B cell (primary cell): ENCODE measurements around the gene BEGAIN. TPM values are rescaled to one million over a fixed set of nuclear protein-coding genes. Genes with fewer than 3 reads are reported as not detected.

Source experiments
- ATAC-seq: fragments of 200-7000 bp; cut with Tn5 transposase; one replicate; pipeline ENCODE4 v1.10.0; 2021; ENCODE audit warnings: low read depth, mild to moderate bottlenecking, moderate number of reproducible peaks, moderate library complexity
- CTCF ChIA-PET: fragments of 350-600 bp; sonication (Branson Sonifier 250); formaldehyde crosslinking; loops from one replicate; lab custom pipeline; 2021; ENCODE audit warnings: antibody characterized with exemption, inconsistent platforms; lab: Charles Lee
- POLR2A ChIA-PET: fragments of 350-600 bp; sonication (Branson Sonifier 250); formaldehyde crosslinking; loops from one replicate; lab custom pipeline; 2021; ENCODE audit warnings: antibody characterized with exemption; lab: Charles Lee
- DNase-seq: peaks from one replicate; pipeline ENCODE4 v3.0.0; 2013
- H2AFZ ChIP-seq: 2 replicates; pipeline ENCODE4 v1.6.1; 2012; ENCODE audit warnings: mild to moderate bottlenecking, low read depth, low read length; ENCODE audit not compliant: insufficient read depth, poor library complexity, severe bottlenecking
- H3K27ac ChIP-seq, 2 donors: 1 replicate in 1 of 2; 2 replicates in 1 of 2; pipeline ENCODE4 v1.5.1; 2012 to 2013; ENCODE audit warnings: low read length in 2 of 2, mild to moderate bottlenecking in 2 of 2, moderate library complexity in 1 of 2
- H3K27me3 ChIP-seq, 4 experiments: fragments of 200-600 bp in 1 of 4; sonication (generic) in 1 of 4; replicated peaks in 1 of 4; 1 replicate in 2 of 4; 2 replicates in 2 of 4; pipeline versions ENCODE4 v1.6.1 to v1.7.0; 2013 to 2016; ENCODE audit warnings: low read length in 3 of 4, mild to moderate bottlenecking in 2 of 4, mixed read lengths in 1 of 4, moderate library complexity in 1 of 4; ENCODE audit not compliant: insufficient read depth in 4 of 4, control insufficient read depth in 3 of 4; ENCODE audit errors: control extremely low read depth in 1 of 4
- H3K36me3 ChIP-seq, 2 experiments: replicated peaks in 1 of 2; 1 replicate in 1 of 2; 2 replicates in 1 of 2; pipeline versions ENCODE4 v1.6.1 to v1.7.1; 2013; ENCODE audit warnings: low read length in 1 of 2; ENCODE audit not compliant: insufficient read depth in 2 of 2, control insufficient read depth in 1 of 2; ENCODE audit errors: control extremely low read depth in 1 of 2, extremely low read depth in 1 of 2
- H3K4me1 ChIP-seq, 2 donors: fragments of 200-600 bp in 1 of 2; sonication (generic) in 1 of 2; 1 replicate in 1 of 2; 2 replicates in 1 of 2; pipeline versions ENCODE4 v1.5.1 to v1.6.1; 2013 to 2017; ENCODE audit warnings: low read length in 2 of 2; ENCODE audit not compliant: control insufficient read depth in 2 of 2, insufficient read depth in 2 of 2
- H3K4me2 ChIP-seq: replicated peaks from 2 replicates; pipeline ENCODE3; 2012; ENCODE audit warnings: mild to moderate bottlenecking, low read depth, low read length; ENCODE audit not compliant: poor library complexity, severe bottlenecking
- H3K4me3 ChIP-seq, 5 experiments: fragments of 200-600 bp in 1 of 5; sonication (generic) in 1 of 5; 1 replicate in 3 of 5; 2 replicates in 2 of 5; pipeline versions ENCODE4 v1.5.1 to v1.7.0; 2011 to 2016; ENCODE audit warnings: low read length in 4 of 5, mild to moderate bottlenecking in 4 of 5, low read depth in 2 of 5, control low read depth in 1 of 5, moderate library complexity in 1 of 5; ENCODE audit not compliant: insufficient read depth in 1 of 5; ENCODE audit errors: control extremely low read depth in 1 of 5, extremely low read depth in 1 of 5
- H3K79me2 ChIP-seq: fragments of 200-600 bp; sonication (generic); one replicate; pipeline ENCODE4 v1.6.0; 2016; ENCODE audit warnings: low read length; ENCODE audit not compliant: control insufficient read depth, insufficient read depth
- H3K9ac ChIP-seq: fragments of 200-600 bp; sonication (generic); 2 replicates; pipeline ENCODE4 v1.6.1; 2017; ENCODE audit warnings: mild to moderate bottlenecking, low read length, moderate library complexity
- H3K9me3 ChIP-seq, 3 donors: one replicate each; pipeline versions ENCODE4 v1.6.1 to v1.7.1; 2013; ENCODE audit warnings: low read length in 2 of 3; ENCODE audit not compliant: control insufficient read depth in 2 of 3, insufficient read depth in 1 of 3; ENCODE audit errors: control extremely low read depth in 1 of 3
- H4K20me1 ChIP-seq: 2 replicates; pipeline ENCODE4 v1.6.0; 2012; ENCODE audit warnings: mild to moderate bottlenecking, low read length; ENCODE audit not compliant: insufficient read depth, control insufficient read depth, poor library complexity, severe bottlenecking
- H3K27ac Mint-ChIP-seq: one replicate; pipeline ENCODE4 v1.8.0; 2021; ENCODE audit warnings: mixed read lengths
- H3K27me3 Mint-ChIP-seq: one replicate; pipeline ENCODE4 v1.8.0; 2021; ENCODE audit warnings: mixed read lengths
- H3K4me1 Mint-ChIP-seq: one replicate; pipeline ENCODE4 v1.8.0; 2021; ENCODE audit warnings: mixed read lengths
- H3K4me3 Mint-ChIP-seq: one replicate; pipeline ENCODE4 v1.8.0; 2021; ENCODE audit warnings: mixed read lengths
- H3K9me3 Mint-ChIP-seq: one replicate; pipeline ENCODE4 v1.8.0; 2022; ENCODE audit warnings: mixed read lengths; ENCODE audit not compliant: insufficient read depth
- EZH2 ChIP-seq: IDR thresholded peaks from 2 replicates; pipeline ENCODE4 v1.6.1; 2012; ENCODE audit warnings: borderline replicate concordance, low read depth, mild to moderate bottlenecking, moderate library complexity, low read length; ENCODE audit not compliant: insufficient read depth, poor library complexity, severe bottlenecking
- WGBS: methylation state at CpG from one replicate; pipeline ENCODE4 v1.1.5; 2013; ENCODE audit warnings: missing lambda C conversion rate; ENCODE audit not compliant: insufficient coverage; 5-methylcytosine and 5-hydroxymethylcytosine counted together
- intact Hi-C: fragments of 100-400 bp; cut with micrococcal nuclease; formaldehyde crosslinking; loops from one replicate; pipeline ENCODE4 v1.10.0; 2022
- polyA plus RNA-seq: library from polyadenylated mRNA; depleted of rRNA; stranded (reverse); fragments of >200 nt; gene quantifications from 2 replicates; pipeline ENCODE4 v1.2.3, GENCODE V29; 2012
- total RNA-seq, 2 donors: library from RNA; stranded (reverse); fragments of 120-200 nt in 1 of 2; gene quantifications; 1 replicate in 1 of 2; 2 replicates in 1 of 2; pipeline versions ENCODE4 v1.2.3 to v1.2.4, GENCODE V29; 2013 to 2022
- TF ChIP-seq, protein P1 (sequence below): fragments of 200-600 bp; IDR thresholded peaks from one replicate; pipeline ENCODE4 v1.8.0; 2022; ENCODE audit warnings: antibody characterized with exemption, mild to moderate bottlenecking

The BEGAIN gene
- total and polyA plus RNA-seq, 2 donors (not counting 1 experiment from before 2014, with no cell fraction given) = 4.9 TPM; not detected in 1

GRCh38 chr14:100524933-100525243 lies 62.3 kb downstream of the BEGAIN start:
- H3K79me2 ChIP-seq = no peaks in the 10 kb centered on the region
- ChIA-PET CTCF (interaction anchor here (1.1 kb wide), 1 partner anchor 1105 kb away, joined by 3 read pairs; no protein-coding TSS in a partner anchor), POLR2A (no interaction called here)
- no peaks in the 10 kb centered on the region for H4K20me1 ChIP-seq
- H3K4me3 Mint-ChIP-seq = no peak overlapping the region
- no peak overlapping the region for H3K27ac ChIP-seq
- peaks cover 0 to 12% of the 10 kb centered on the region in 2 experiments for H3K36me3 ChIP-seq
- no peaks in the 10 kb centered on the region for H3K27me3 Mint-ChIP-seq
- intact Hi-C loops = no loop called here
- H3K27me3 ChIP-seq = no peaks in the 10 kb centered on the region
- H3K4me2 ChIP-seq = no peak overlapping the region
- no peak for ATAC-seq
- WGBS = 90% methylated on average over 8 of the region's 8 CpGs
- no peaks in the 10 kb centered on the region for H3K4me1 Mint-ChIP-seq
- TF ChIP-seq, protein P1, sequence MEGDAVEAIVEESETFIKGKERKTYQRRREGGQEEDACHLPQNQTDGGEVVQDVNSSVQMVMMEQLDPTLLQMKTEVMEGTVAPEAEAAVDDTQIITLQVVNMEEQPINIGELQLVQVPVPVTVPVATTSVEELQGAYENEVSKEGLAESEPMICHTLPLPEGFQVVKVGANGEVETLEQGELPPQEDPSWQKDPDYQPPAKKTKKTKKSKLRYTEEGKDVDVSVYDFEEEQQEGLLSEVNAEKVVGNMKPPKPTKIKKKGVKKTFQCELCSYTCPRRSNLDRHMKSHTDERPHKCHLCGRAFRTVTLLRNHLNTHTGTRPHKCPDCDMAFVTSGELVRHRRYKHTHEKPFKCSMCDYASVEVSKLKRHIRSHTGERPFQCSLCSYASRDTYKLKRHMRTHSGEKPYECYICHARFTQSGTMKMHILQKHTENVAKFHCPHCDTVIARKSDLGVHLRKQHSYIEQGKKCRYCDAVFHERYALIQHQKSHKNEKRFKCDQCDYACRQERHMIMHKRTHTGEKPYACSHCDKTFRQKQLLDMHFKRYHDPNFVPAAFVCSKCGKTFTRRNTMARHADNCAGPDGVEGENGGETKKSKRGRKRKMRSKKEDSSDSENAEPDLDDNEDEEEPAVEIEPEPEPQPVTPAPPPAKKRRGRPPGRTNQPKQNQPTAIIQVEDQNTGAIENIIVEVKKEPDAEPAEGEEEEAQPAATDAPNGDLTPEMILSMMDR = no peak
- no peak for TF ChIP-seq EZH2
- H3K4me1 ChIP-seq = no peaks in the 10 kb centered on the region
- no peak overlapping the region for H3K9ac ChIP-seq
- H3K9me3 Mint-ChIP-seq = no peaks in the 10 kb centered on the region
- H2AFZ ChIP-seq = no peak overlapping the region
- no peaks in the 10 kb centered on the region for H3K9me3 ChIP-seq
- H3K27ac Mint-ChIP-seq = no peak overlapping the region
- DNase-seq = no peak
- H3K4me3 ChIP-seq = no peak overlapping the region

GRCh38 chr14:100524233-100524932 lies 62.8 kb downstream of the BEGAIN start:
- ChIA-PET POLR2A (no interaction called here), CTCF (interaction anchor here (1.1 kb wide), 1 partner anchor 1105 kb away, joined by 3 read pairs; no protein-coding TSS in a partner anchor)
- no peaks in the 10 kb centered on the region for H3K4me1 ChIP-seq
- H2AFZ ChIP-seq = no peak overlapping the region
- TF ChIP-seq EZH2 = no peak
- TF ChIP-seq, protein P1 = no peak
- DNase-seq (no peak), ATAC-seq (no peak)
- H3K9ac ChIP-seq = no peak overlapping the region
- H4K20me1 ChIP-seq = no peaks in the 10 kb centered on the region
- H3K27me3 ChIP-seq = no peaks in the 10 kb centered on the region
- H3K4me2 ChIP-seq = no peak overlapping the region
- H3K27me3 Mint-ChIP-seq = no peaks in the 10 kb centered on the region
- intact Hi-C loops = no loop called here
- H3K36me3 ChIP-seq = peaks cover 0 to 12% of the 10 kb centered on the region in 2 experiments
- H3K9me3 ChIP-seq = no peaks in the 10 kb centered on the region
- no peak overlapping the region for H3K4me3 Mint-ChIP-seq
- WGBS = 93% methylated on average over 7 of the region's 12 CpGs
- no peaks in the 10 kb centered on the region for H3K9me3 Mint-ChIP-seq
- H3K27ac ChIP-seq = no peak overlapping the region
- no peaks in the 10 kb centered on the region for H3K4me1 Mint-ChIP-seq
- no peak overlapping the region for H3K27ac Mint-ChIP-seq
- no peak overlapping the region for H3K4me3 ChIP-seq
- no peaks in the 10 kb centered on the region for H3K79me2 ChIP-seq
